ENCODE data around the gene SBK2. TPM values are rescaled to one million over a fixed set of nuclear protein-coding genes. Genes with fewer than 3 reads are reported as not detected.

SBK2 gene
- total and polyA plus RNA-seq, 9 of the 15 experiments (the other 6 are each of a cell fraction or from before 2014, with no cell fraction given): not detected

DNA sequence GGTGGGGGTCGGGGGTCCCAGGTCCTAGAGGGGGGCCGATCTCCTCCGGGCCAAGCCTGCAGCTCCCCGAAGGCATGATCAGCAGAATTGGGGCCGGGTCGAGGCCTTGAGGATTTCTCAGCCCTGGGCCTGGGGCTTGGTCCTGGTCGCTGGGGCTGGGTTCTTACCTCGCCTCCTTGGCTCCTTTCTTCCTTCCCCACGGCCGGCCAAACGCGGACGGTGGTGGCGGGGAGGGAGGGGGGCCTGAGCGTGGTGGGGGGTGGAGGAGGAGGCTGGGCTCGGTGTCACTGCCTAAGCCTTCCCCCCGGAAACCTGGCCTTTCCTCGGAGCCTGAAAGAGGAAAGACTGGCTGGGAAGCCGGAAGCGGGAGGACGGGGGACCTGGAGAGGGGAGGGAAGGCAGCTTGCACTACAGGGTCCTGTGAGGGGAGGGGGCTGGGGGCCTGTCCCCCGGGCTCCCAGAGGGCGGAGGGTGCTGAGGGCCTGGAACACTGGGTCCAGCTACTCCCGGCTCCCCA is 43.8 kb upstream of the SBK2 start, which contains the start of gene ZNF579 (continued):
- TF ChIP-seq, protein P1, sequence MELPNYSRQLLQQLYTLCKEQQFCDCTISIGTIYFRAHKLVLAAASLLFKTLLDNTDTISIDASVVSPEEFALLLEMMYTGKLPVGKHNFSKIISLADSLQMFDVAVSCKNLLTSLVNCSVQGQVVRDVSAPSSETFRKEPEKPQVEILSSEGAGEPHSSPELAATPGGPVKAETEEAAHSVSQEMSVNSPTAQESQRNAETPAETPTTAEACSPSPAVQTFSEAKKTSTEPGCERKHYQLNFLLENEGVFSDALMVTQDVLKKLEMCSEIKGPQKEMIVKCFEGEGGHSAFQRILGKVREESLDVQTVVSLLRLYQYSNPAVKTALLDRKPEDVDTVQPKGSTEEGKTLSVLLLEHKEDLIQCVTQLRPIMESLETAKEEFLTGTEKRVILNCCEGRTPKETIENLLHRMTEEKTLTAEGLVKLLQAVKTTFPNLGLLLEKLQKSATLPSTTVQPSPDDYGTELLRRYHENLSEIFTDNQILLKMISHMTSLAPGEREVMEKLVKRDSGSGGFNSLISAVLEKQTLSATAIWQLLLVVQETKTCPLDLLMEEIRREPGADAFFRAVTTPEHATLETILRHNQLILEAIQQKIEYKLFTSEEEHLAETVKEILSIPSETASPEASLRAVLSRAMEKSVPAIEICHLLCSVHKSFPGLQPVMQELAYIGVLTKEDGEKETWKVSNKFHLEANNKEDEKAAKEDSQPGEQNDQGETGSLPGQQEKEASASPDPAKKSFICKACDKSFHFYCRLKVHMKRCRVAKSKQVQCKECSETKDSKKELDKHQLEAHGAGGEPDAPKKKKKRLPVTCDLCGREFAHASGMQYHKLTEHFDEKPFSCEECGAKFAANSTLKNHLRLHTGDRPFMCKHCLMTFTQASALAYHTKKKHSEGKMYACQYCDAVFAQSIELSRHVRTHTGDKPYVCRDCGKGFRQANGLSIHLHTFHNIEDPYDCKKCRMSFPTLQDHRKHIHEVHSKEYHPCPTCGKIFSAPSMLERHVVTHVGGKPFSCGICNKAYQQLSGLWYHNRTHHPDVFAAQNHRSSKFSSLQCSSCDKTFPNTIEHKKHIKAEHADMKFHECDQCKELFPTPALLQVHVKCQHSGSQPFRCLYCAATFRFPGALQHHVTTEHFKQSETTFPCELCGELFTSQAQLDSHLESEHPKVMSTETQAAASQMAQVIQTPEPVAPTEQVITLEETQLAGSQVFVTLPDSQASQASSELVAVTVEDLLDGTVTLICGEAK (IDR thresholded peaks at IDR 0.05): peak; percentile 96
- TF ChIP-seq, protein P1 (CRISPR knock-in tag; IDR thresholded peaks at IDR 0.05): no peak
- TF ChIP-seq, protein P2, sequence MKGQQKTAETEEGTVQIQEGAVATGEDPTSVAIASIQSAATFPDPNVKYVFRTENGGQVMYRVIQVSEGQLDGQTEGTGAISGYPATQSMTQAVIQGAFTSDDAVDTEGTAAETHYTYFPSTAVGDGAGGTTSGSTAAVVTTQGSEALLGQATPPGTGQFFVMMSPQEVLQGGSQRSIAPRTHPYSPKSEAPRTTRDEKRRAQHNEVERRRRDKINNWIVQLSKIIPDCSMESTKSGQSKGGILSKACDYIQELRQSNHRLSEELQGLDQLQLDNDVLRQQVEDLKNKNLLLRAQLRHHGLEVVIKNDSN (CRISPR knock-in tag; IDR thresholded peaks at IDR 0.05): no peak
- no peak for TF ChIP-seq STAG1 (CRISPR knock-in tag; IDR thresholded peaks at IDR 0.05; ENCODE audit: borderline replicate concordance)
- TF ChIP-seq, protein P3, sequence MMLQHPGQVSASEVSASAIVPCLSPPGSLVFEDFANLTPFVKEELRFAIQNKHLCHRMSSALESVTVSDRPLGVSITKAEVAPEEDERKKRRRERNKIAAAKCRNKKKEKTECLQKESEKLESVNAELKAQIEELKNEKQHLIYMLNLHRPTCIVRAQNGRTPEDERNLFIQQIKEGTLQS (IDR thresholded peaks at IDR 0.05): no peak
- TF ChIP-seq, protein P3 (CRISPR knock-in tag; conservative IDR thresholded peaks at IDR 0.05): no peak
- TF ChIP-seq, protein P4, sequence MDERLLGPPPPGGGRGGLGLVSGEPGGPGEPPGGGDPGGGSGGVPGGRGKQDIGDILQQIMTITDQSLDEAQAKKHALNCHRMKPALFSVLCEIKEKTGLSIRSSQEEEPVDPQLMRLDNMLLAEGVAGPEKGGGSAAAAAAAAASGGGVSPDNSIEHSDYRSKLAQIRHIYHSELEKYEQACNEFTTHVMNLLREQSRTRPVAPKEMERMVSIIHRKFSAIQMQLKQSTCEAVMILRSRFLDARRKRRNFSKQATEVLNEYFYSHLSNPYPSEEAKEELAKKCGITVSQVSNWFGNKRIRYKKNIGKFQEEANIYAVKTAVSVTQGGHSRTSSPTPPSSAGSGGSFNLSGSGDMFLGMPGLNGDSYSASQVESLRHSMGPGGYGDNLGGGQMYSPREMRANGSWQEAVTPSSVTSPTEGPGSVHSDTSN (CRISPR knock-in tag; IDR thresholded peaks at IDR 0.05; ENCODE audit: low read depth): no peak
- TF ChIP-seq, protein P4 (tag; conservative IDR thresholded peaks at IDR 0.05; ENCODE audit: low read depth): no peak
- TF ChIP-seq BACH1 (tag; IDR thresholded peaks at IDR 0.05): 0 out of 2 replicates have a peak, but pooled peaks have one; percentile 22
- no peak for TF ChIP-seq TSC22D4 (tag; IDR thresholded peaks at IDR 0.05)
- no peak for TF ChIP-seq ZNF124 (CRISPR knock-in tag; IDR thresholded peaks at IDR 0.05)
- peak in 1 of 2 experiments; percentile 65; a peak in 1 of 4 replicates for TF ChIP-seq RCOR1 (IDR thresholded peaks at IDR 0.05; ENCODE audit: borderline replicate concordance in 1 of 2, low read depth in 2 of 2, low read length in 2 of 2)
- 0 out of 4 replicates have a peak, but pooled peaks of 1 of the 2 experiments have one; percentile 40 for TF ChIP-seq SRF (CRISPR knock-in tag; IDR thresholded peaks at IDR 0.05)
- TF ChIP-seq CAMTA2 (CRISPR knock-in tag; conservative IDR thresholded peaks at IDR 0.05): no peak
- TF ChIP-seq CBX3 (IDR thresholded peaks at IDR 0.05; ENCODE audit: borderline replicate concordance in 1 of 2, low read length in 2 of 2): no peak
